GM19455 (cell line): ENCODE data around the gene SLC22A2.
"Not testable (repeated sequence)": the region's sequence is repeated elsewhere in the genome, so short reads cannot be mapped to it uniquely, and the experiment has no call there.

Experiments used
- ATAC-seq: cut with Tn5 transposase; IDR thresholded peaks from one replicate; pipeline ENCODE4 v1.9.1; 2021; ENCODE audit not compliant: unreplicated experiment

SLC22A2 gene

GRCh38 chr6:160258346-160259142 lies at the start of gene SLC22A2:
Gene SLC22A2, minus strand, starts transcription at chr6:160258821. Its CDS starts 64 bp downstream, at chr6:160258757.
- no peak for ATAC-seq

DNA sequence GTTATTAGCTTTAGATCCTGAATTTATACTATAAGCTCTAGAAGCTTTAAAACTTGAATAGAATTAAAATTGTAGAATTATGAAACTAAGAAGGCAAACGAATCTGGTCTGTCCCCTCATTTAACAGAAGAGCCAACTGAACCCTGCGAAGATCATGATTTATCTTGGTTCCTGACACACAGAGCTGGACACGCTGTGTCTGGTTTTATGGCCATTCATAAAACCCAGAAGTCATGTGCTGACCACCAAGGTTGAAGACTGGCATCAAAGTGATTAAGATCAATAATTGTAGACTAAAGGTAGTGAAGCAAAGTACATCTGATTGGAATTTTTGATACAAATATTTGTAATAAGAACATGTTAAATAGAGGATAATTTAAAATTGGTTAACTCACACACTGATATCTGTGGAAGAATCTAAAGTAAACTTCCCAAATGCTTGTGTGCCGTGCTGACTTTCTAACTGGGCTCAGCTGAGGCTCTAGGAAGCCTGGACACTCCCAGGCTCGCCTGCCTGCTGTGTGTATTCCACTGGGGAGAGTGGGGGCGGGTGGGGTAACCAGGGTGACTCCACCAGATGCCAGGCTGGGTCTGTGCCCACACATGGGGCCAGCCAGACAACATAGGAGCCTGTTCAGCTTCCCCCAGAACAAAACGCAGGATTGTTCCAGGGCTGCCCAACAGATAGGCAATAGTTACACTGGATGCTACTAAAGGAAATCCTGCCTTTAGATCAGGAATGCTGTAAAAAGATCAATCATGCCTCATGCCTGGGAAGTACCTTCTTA lies 47.5 kb upstream of the SLC22A2 start:
- ATAC-seq: no peak

DNA sequence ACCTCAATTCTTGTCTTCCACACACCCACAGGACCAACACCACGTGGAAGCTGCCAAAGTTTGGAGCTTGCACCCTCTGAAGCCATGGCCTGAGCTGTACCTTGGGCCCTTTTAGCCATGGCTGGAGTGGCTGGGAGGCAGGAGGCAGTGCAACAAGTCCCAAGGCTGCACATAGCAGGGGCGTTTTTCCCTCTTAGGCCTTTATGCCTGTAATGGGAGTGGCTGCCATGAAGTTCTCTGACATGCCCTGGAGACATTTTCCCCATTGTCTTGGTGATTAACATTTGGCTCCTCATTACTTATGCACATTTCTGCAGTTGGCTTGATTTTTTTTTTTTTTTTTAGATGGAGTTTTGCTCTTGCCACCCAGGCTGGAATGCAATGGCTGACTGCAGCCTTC lies 45.2 kb upstream of the SLC22A2 start:
- ATAC-seq: no peak

DNA sequence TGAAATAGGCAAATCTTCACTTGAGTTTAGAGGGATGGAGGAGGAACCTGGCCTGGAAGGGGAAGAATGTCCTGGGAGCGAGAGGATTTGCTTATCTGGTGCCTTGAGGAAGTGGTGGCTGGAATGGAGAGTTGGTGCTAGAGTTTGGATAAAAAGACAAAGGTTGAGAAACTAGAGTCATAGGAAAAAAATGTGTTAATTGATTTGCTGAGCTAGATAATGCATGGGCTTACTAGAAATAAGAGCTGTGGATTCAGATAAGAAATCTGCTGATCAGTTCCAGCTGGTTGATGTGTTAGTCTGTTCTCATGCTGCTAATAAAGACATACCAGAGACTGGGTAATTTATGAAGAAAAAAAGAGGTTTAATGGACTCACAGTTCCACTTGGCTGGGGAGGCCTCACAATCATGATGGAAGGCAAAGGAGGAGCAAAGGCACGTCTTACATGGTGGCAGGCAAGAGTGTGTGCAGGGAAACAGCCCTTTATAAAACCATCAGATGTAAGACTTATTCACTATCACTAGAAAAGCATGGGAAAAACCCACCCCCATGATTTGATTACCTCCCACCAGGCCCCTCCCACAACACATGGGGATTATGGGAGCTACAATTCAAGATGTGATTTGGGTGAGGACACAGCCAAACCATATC lies 43.9 kb upstream of the SLC22A2 start:
- ATAC-seq: not testable (repeated sequence)

- ATAC-seq: no peak
Observed at GRCh38 chr6:160301339-160301738, 42.7 kb upstream of the SLC22A2 start.

GRCh38 chr6:160300076-160300695 lies 41.6 kb upstream of the SLC22A2 start:
- no peak for ATAC-seq

GRCh38 chr6:160299559-160299958 lies 40.9 kb upstream of the SLC22A2 start:
- no peak for ATAC-seq

DNA sequence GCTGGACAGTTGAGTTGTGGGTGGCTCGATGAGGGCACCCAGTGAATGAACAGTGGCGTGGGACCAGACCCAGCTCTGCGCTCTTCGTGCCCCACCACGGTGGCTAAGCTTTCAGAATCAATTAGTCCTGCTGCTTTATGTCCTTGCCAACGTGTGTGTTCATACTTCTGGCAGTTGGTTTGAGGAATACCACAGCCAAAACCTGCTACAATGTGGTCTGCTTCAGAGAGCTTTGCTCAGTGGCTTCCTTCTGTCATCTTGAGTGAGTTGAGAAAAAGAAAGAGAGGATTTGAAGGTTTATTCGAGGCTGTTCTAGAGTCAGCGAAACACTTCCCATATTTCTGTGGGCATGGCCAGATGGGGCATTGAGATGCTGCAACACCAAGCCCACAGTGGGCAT lies 39.5 kb upstream of the SLC22A2 start:
- no peak for ATAC-seq

GRCh38 chr6:160297310-160297709 lies 38.7 kb upstream of the SLC22A2 start:
- no peak for ATAC-seq

GRCh38 chr6:160293844-160294243 lies 35.2 kb upstream of the SLC22A2 start:
- ATAC-seq: no peak

- ATAC-seq: no peak
Observed at GRCh38 chr6:160285541-160286105, 27.0 kb upstream of the SLC22A2 start.

GRCh38 chr6:160284575-160284974 lies 26.0 kb upstream of the SLC22A2 start:
- no peak for ATAC-seq

- ATAC-seq: no peak
Observed at GRCh38 chr6:160282444-160282843, 23.8 kb upstream of the SLC22A2 start.

DNA sequence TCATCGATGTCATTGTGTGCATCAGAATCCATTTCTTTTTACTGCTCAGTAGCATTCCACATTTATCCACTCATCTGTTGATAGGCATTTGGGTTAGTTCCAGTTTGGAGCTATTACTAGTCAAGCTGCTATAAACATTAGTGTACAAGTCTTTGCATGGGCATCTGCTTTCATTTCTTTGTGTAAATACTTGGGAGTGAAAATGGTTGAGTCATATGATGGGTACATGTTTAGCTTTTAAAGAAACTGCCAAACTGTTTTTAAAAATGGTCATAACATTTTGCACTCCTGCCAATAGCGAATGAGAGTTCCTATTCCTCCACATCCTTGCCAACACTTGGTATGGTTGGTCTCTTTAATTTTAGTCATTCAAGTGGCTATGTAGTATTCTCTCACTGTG lies 21.2 kb upstream of the SLC22A2 start:
- no peak for ATAC-seq

DNA sequence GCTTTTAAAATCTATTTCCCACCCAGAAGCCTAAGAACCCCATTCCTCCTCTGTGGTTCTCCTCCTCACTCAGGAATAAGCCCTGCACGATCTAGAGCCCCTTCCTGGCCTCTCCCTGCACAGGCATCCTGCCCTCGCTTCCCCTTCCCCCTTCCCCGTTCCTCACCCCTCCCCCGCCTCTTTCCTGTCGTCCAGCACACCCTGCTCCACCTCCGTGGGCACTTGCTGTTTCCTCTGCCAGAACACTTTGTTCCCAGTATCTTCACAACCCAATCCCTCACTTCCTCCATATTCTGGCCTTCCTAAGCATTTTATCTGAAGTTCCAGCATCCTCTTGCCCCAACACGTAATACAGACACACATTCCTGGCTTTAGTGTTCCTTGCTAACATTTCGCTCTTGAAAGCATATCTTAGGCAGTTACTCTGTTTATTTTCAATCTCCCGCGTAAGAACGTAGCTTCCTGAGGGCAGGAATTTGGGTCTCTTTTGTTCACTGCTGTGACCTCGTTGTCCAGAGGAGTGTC lies 20.2 kb upstream of the SLC22A2 start:
- ATAC-seq: no peak

DNA sequence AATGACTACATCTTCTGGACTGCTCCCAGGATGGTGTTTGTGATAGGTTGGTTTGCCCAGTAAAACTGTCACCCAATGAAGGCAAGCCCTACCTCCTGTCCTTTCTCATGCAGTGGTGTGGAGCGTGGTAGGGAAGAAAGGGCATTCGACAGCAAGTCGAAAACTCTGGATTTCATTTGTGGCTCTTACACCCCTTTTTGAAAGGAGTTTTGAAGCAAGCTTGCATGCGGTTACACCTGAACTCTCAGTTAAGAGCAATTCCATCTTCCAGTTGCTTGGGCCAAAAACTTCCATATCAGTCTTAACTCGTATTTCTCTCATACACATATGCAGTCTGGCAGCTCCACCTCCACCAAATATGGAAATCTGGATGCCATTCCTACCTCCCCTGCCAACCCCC lies 19.7 kb upstream of the SLC22A2 start:
- no peak for ATAC-seq

GRCh38 chr6:160277546-160277945 lies 18.9 kb upstream of the SLC22A2 start:
- ATAC-seq: no peak

GRCh38 chr6:160277144-160277543 lies 18.5 kb upstream of the SLC22A2 start:
- ATAC-seq: no peak

DNA sequence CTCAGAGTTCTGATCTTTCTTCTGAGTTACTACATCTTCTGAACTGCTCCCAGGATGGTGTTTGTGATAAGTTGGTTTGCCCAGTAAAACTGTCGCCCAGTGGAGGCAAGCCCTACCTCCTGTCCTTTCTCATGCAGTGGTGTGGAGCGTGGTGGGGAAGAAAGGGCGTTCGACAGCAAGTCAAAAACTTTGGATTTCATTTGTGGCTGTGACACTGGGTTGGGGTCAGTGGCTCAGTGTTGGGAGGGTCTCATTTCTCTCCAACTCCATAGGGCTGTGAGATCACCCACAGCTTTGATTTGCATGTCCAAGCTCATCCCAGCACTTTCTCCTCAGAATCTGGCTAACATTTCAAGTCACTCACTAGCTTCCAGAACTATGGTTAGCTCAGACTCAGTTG lies 17.5 kb upstream of the SLC22A2 start:
- no peak for ATAC-seq

DNA sequence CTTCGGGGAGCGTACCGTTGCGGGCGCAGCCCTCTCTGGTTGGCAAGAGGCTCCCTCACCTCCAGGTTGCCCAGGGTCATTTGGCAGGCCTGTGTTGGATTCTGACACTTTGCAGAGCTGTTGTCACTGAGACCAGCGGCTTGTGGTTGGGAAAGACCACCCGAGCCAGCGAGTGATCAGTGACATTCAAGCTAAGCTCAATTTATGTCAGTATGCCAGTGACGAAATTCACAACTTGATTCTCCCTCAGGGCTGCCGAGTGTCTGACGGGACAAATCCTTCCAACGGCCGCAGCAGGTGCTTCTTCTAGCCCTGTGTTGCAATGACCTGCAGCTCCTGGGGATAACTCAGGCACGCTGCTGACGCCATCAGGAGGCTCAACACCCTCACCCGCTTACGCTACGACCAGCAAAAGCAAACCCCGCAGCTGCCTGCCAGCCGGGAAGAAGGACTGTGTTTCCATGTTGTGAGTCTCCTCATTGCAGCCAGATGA lies 16.9 kb upstream of the SLC22A2 start:
- ATAC-seq: no peak
